C4-2B (cell line): Measurements from ENCODE around the gene GIT2.

Source experiments
- H3K27ac ChIP-seq: fragments of 450-650 bp; 2 replicates; pipeline ENCODE4 v1.5.1; 2017
- ZFX ChIP-seq: fragments of 450-650 bp; IDR thresholded peaks from 2 replicates; pipeline ENCODE4 v1.6.1; 2017
- TF ChIP-seq, protein P1 (sequence below): fragments of 450-650 bp; conservative IDR thresholded peaks from 2 replicates; pipeline ENCODE4 v1.5.1; 2017; ENCODE audit warnings: mild to moderate bottlenecking

Gene GIT2

DNA sequence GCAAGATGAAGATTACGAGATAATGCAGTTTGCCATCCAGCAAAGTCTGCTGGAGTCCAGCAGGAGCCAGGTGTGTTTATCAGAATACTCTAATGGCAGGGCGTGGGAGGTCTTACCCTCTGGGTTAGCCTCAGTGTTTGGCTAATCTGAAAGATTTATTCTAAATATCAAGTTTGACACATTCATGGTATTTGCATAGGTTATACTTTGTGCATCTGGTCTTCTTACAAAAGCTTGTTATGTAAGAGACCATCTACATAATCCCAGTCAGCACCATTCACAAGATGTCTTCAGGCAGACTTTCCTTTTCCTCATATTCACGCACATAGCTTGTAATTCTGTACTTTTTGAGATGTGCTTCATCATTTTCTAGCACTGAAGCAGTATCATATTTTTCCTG lies 37.7 kb upstream of the GIT2 start:
- no peak overlapping the region for H3K27ac ChIP-seq
- no peak for TF ChIP-seq ZFX
- TF ChIP-seq, protein P1, sequence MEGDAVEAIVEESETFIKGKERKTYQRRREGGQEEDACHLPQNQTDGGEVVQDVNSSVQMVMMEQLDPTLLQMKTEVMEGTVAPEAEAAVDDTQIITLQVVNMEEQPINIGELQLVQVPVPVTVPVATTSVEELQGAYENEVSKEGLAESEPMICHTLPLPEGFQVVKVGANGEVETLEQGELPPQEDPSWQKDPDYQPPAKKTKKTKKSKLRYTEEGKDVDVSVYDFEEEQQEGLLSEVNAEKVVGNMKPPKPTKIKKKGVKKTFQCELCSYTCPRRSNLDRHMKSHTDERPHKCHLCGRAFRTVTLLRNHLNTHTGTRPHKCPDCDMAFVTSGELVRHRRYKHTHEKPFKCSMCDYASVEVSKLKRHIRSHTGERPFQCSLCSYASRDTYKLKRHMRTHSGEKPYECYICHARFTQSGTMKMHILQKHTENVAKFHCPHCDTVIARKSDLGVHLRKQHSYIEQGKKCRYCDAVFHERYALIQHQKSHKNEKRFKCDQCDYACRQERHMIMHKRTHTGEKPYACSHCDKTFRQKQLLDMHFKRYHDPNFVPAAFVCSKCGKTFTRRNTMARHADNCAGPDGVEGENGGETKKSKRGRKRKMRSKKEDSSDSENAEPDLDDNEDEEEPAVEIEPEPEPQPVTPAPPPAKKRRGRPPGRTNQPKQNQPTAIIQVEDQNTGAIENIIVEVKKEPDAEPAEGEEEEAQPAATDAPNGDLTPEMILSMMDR = no peak

GRCh38 chr12:110029290-110029815 lies 33.2 kb upstream of the GIT2 start:
- no peak for TF ChIP-seq ZFX
- TF ChIP-seq, protein P1 = no peak
- H3K27ac ChIP-seq = no peak overlapping the region

DNA sequence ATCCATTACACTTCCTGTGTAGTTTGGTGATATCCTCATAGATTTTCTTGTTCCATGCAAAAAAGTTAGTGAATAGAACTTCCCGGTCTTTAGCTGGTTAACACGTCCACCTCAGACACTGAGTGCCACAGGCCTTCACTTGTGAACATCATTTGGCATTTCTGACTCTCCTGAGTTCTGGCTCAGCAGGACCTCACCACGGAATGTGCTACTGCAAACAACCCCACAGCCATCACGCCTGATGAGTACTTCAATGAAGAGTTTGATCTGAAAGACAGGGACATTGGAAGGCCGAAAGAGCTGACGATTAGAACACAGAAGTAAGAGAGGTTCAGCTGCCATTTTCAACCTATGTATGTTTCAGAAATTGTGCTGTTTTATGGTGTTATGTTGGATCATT lies 32.2 kb upstream of the GIT2 start:
- TF ChIP-seq, protein P1 = no peak
- TF ChIP-seq ZFX = no peak
- no peak overlapping the region for H3K27ac ChIP-seq

- TF ChIP-seq, protein P1 = no peak
- no peak for TF ChIP-seq ZFX
- H3K27ac ChIP-seq = no peak overlapping the region
These were observed 27.9 kb upstream of the GIT2 start for GRCh38 chr12:110024051-110024450.

DNA sequence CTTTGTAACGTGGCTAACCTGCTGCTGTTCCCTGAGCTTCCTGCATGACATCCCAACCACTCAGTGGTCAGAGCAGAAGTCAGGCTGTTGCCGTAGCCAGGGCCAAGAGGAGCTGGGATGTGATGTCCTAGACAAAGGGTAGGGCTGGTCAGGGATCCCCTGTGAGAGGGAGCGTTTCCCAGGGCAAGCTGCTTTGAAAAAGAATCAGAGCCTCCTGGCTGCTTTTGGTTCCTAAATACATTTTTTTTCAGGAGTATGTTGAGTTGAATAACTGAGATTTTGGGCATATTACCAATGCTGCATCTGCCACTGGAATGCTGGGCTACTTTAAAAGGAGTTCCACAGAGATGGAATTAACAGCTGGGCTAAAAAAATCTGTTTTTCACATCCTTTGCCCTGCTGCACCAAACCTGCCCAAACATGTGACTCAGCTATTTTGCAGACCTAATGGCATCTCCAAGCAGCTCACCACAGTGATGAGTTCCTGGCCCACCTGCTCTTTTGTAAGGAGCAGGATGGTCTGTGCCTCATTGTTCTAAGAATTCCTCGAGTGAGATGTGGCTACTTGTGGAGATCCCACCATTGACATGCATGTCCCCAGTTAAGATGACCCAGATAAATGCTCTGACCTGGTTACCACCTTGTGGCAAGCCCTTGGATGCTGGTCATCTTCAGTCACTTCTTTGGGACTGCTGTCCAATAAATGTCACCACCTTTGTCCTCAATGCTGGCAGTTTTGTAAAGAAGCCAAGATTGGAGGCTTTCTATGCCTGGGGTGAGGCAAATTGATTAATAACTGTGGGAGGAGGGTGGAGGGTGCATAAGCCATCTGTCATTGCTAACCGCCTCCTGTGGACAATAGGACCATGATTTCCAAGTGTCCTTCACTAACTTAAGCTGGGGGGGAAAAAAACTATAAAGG lies 27.2 kb upstream of the GIT2 start:
- peak overlapping the region; percentile 20; the same call in 1 of the 2 replicates for H3K27ac ChIP-seq
- no peak for TF ChIP-seq ZFX
- TF ChIP-seq, protein P1 = no peak

DNA sequence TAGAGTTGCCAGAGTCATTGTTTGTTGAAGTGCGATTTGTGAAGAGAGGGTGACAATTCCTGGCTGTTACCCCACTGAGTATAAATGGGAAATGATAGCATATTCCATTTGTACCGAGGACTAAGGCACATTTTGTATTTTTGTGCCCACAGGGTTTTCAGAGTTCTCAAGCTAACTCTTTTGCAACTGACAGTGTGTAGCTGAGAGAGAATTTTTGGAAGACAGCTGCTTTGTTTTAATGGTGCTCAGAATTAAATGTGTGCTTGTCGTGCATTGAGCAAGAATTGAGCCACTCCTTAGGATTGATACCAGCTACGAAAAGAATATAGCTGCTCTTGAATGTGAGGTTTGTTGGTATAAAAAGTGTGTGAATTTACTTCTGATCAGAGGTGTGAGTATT lies 24.8 kb upstream of the GIT2 start:
- no peak overlapping the region for H3K27ac ChIP-seq
- TF ChIP-seq ZFX = no peak
- TF ChIP-seq, protein P1 = no peak

DNA sequence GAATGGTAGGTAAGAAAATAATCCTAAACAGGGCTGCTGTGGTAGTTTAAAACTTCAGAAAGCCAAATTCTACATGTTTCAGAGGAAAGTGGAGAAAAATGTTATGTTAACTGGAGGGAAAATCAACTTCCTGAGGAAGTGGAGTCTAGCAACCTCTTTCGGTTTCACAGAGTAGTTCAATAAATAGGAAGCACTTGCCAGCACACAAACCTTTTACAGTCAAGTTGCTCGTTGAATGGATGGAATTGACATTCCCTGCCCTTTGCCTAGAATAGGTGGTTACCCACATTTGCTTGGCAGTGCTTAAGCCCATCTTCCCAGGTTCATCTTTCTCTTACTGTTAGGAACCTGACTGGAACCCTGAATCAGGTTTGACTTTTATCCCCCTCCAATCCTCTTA lies 19.0 kb upstream of the GIT2 start:
- no peak overlapping the region for H3K27ac ChIP-seq
- TF ChIP-seq, protein P1 = no peak
- no peak for TF ChIP-seq ZFX
